Neural crest cell (in vitro differentiated cells): ENCODE data around the gene SLC4A2. TPM values are rescaled to one million over a fixed set of nuclear protein-coding genes. Genes with fewer than 3 reads are reported as not detected.

Experiments used
- DNase-seq: peaks from one replicate; pipeline ENCODE4 v3.0.0; 2021; ENCODE audit warnings: low read depth, mixed read lengths, low spot score
- H3K27ac Mint-ChIP-seq: one replicate; pipeline ENCODE4 v1.8.0; 2021; ENCODE audit warnings: mild to moderate bottlenecking, mixed read lengths; ENCODE audit not compliant: unreplicated experiment
- H3K27me3 Mint-ChIP-seq: 2 replicates; pipeline ENCODE4 v1.8.0; 2021; ENCODE audit warnings: low read depth, mild to moderate bottlenecking, mixed read lengths
- H3K36me3 Mint-ChIP-seq: 2 replicates; pipeline ENCODE4 v1.8.0; 2021; ENCODE audit warnings: low read depth, mild to moderate bottlenecking, mixed read lengths
- H3K4me1 Mint-ChIP-seq: 2 replicates; pipeline ENCODE4 v1.8.0; 2021; ENCODE audit warnings: mixed read lengths
- H3K4me3 Mint-ChIP-seq: one replicate; pipeline ENCODE4 v1.8.0; 2021; ENCODE audit warnings: mild to moderate bottlenecking, mixed read lengths
- H3K9me3 Mint-ChIP-seq: 2 replicates; pipeline ENCODE4 v1.8.0; 2021; ENCODE audit warnings: mixed read lengths
- total RNA-seq: library from RNA; stranded (reverse); gene quantifications from 2 replicates; pipeline ENCODE4 v1.2.1, GENCODE V29; 2021
- TF ChIP-seq, protein P1 (sequence below): fragments of 200-600 bp; sonication (generic); conservative IDR thresholded peaks from 2 replicates; pipeline ENCODE4 v1.5.0; 2021; ENCODE audit warnings: antibody characterized with exemption, mild to moderate bottlenecking

Gene SLC4A2
- total RNA-seq, 1 donor from 2014 or later: 139 TPM

DNA sequence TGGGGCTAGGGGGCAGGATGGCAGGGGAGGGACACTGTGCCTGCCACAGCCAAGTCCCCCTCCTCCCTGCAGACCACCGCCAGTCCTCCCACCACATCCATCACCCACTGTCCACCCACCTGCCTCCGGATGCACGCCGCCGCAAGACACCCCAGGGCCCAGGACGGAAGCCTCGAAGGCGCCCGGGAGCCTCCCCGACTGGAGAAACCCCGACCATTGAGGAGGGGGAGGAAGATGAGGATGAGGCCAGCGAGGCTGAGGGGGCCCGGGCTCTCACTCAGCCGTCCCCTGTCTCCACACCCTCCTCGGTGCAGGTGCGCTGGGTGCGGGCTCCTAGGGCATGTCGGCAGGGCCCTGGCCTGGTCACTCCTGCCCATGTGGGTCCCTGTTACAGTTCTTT lies 5.1 kb downstream of the SLC4A2 start:
- TF ChIP-seq, protein P1, sequence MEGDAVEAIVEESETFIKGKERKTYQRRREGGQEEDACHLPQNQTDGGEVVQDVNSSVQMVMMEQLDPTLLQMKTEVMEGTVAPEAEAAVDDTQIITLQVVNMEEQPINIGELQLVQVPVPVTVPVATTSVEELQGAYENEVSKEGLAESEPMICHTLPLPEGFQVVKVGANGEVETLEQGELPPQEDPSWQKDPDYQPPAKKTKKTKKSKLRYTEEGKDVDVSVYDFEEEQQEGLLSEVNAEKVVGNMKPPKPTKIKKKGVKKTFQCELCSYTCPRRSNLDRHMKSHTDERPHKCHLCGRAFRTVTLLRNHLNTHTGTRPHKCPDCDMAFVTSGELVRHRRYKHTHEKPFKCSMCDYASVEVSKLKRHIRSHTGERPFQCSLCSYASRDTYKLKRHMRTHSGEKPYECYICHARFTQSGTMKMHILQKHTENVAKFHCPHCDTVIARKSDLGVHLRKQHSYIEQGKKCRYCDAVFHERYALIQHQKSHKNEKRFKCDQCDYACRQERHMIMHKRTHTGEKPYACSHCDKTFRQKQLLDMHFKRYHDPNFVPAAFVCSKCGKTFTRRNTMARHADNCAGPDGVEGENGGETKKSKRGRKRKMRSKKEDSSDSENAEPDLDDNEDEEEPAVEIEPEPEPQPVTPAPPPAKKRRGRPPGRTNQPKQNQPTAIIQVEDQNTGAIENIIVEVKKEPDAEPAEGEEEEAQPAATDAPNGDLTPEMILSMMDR: no peak
- no peaks in the 10 kb centered on the region for H3K9me3 Mint-ChIP-seq
- no peak overlapping the region for H3K4me3 Mint-ChIP-seq
- no peaks in the 10 kb centered on the region for H3K27me3 Mint-ChIP-seq
- H3K27ac Mint-ChIP-seq: no peak overlapping the region
- DNase-seq: no peak
- H3K36me3 Mint-ChIP-seq: peaks cover 2% of the 10 kb centered on the region
- peaks cover 20% of the 10 kb centered on the region for H3K4me1 Mint-ChIP-seq

DNA sequence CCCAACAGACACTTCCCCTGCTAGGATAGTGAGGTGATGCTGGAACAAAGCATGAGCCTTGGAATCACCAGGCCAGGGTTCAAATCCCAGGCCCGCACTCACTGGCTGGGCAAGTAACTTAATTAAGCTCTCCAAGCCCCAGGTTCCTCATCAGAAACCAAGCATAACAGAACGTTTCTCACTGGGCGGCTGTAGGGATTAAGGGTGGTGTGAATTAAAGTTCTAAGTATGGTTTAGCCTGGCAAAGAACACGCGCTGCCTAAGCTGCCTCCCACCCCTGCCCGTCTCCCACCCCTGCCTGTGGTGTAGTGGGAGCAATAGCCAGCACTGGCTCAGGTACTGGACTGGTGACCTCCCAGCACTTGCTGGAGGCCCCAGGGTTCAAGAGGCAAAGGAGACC lies 5.6 kb downstream of the SLC4A2 start:
- TF ChIP-seq, protein P1: no peak
- H3K27me3 Mint-ChIP-seq: no peaks in the 10 kb centered on the region
- H3K4me1 Mint-ChIP-seq: peaks cover 20% of the 10 kb centered on the region
- DNase-seq: no peak
- no peaks in the 10 kb centered on the region for H3K9me3 Mint-ChIP-seq
- H3K36me3 Mint-ChIP-seq: peaks cover 2% of the 10 kb centered on the region
- no peak overlapping the region for H3K27ac Mint-ChIP-seq
- no peak overlapping the region for H3K4me3 Mint-ChIP-seq

- Mint-ChIP-seq H3K27me3 (no peaks in the 10 kb centered on the region), H3K4me3 (no peak overlapping the region), H3K36me3 (peaks cover 2% of the 10 kb centered on the region), H3K4me1 (peaks cover 19% of the 10 kb centered on the region), H3K27ac (no peak overlapping the region), H3K9me3 (no peaks in the 10 kb centered on the region)
- TF ChIP-seq, protein P1: no peak
- no peak for DNase-seq
These were observed 6.1 kb downstream of the SLC4A2 start for GRCh38 chr7:151065516-151065915.

GRCh38 chr7:151066273-151066974 lies 7.0 kb downstream of the SLC4A2 start:
- Mint-ChIP-seq H3K27me3 (no peaks in the 10 kb centered on the region), H3K27ac (no peak overlapping the region), H3K4me3 (no peak overlapping the region), H3K4me1 (peaks cover 12% of the 10 kb centered on the region), H3K36me3 (peaks cover 2% of the 10 kb centered on the region), H3K9me3 (no peaks in the 10 kb centered on the region)
- DNase-seq: no peak
- TF ChIP-seq, protein P1: no peak

DNA sequence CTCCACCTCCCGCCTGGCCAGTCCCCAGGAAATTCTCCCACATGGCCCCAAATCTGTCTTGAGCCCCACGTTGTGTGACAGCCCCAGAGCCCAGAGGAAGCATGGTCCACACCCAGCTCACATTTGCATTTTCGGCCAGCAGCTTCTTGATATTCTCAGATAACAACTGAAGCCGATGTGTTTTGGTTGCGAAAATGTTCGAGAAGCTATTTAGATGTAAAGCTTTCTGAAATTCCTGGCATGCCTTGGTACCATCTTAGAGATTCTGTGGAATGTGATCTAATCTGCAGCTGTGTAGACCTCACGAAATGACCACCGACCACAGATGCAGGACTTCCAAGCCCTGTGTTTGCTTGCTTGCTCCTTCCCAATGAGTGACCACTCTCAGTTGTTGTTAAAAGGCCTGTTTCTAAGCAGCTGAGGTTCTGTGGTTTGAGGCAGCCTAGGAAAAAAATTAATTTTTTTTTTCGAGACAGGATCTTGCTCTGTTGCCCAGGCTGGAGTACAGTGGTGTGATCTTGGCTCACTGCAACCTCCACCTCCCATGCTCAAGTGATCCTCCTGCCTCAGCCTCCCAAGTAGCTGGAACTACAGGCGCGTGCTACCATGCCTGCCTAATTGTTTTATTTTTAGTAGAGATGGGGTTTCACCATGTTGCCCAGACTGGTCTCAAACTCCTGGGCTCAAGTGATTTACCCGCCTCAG lies 8.8 kb downstream of the SLC4A2 start:
- TF ChIP-seq, protein P1: no peak
- H3K36me3 Mint-ChIP-seq: peaks cover 2% of the 10 kb centered on the region
- H3K27ac Mint-ChIP-seq: no peak overlapping the region
- peaks cover 3% of the 10 kb centered on the region for H3K4me1 Mint-ChIP-seq
- DNase-seq: no peak
- no peaks in the 10 kb centered on the region for H3K27me3 Mint-ChIP-seq
- no peak overlapping the region for H3K4me3 Mint-ChIP-seq
- no peaks in the 10 kb centered on the region for H3K9me3 Mint-ChIP-seq
